ENCODE data around the gene VPS11.

VPS11 gene

GRCh38 chr11:119051440-119052162 lies 16.0 kb upstream of the VPS11 start:
- POLR2A ChIA-PET = interaction anchor here (0.6 to 0.9 kb wide), 3 partner anchors 43 to 359 kb away, joined by 3 to 4 read pairs (median 3); a partner anchor contains a TSS
- peak; percentile 79 for DNase-seq (ENCODE audit: extremely low spot score)
- CTCF ChIA-PET = interaction anchor here (0.8 to 2.0 kb wide), 7 partner anchors 8 to 272 kb away, joined by 3 to 11 read pairs (median 6); no protein-coding TSS in a partner anchor
- no peak for TF ChIP-seq CTCF (IDR thresholded peaks at IDR 0.05; ENCODE audit: control extremely low read depth, extremely low read depth, low read depth, missing control alignments)

- CTCF ChIA-PET = interaction anchor here (1.5 to 2.0 kb wide), 6 partner anchors 10 to 271 kb away, joined by 3 to 11 read pairs (median 6); partner anchors contain the start of gene VPS11
- POLR2A ChIA-PET = interaction anchor here (0.6 to 1.1 kb wide), 3 partner anchors 25 to 360 kb away, joined by 3 to 4 read pairs (median 3); no protein-coding TSS in a partner anchor
Observed at GRCh38 chr11:119052163-119052814, 15.3 kb upstream of the VPS11 start.

GRCh38 chr11:119054418-119054817 lies 13.2 kb upstream of the VPS11 start:
- CTCF ChIA-PET = interaction anchor here (1.5 to 4.4 kb wide), 2 partner anchors 12 to 23 kb away, joined by 4 to 39 read pairs; partner anchors contain the start of gene VPS11
- no peak for DNase-seq (ENCODE audit: extremely low spot score)
- POLR2A ChIA-PET = interaction anchor here (2.0 kb wide), 1 partner anchor 35 kb away, joined by 6 read pairs; the partner anchor contains the start of gene TRAPPC4
- TF ChIP-seq CTCF (IDR thresholded peaks at IDR 0.05; ENCODE audit: control extremely low read depth, extremely low read depth, low read depth, missing control alignments) = no peak

More at GRCh38 chr11:119052163-119052814, 15.3 kb upstream of the VPS11 start:
- DNase-seq (ENCODE audit: extremely low spot score) = no peak
- TF ChIP-seq CTCF (IDR thresholded peaks at IDR 0.05; ENCODE audit: control extremely low read depth, extremely low read depth, low read depth, missing control alignments) = no peak

GRCh38 chr11:119055901-119056300 lies 11.7 kb upstream of the VPS11 start:
- POLR2A ChIA-PET = interaction anchor here (1.0 to 2.1 kb wide), 7 partner anchors 8 to 39 kb away, joined by 3 to 6 read pairs (median 5); partner anchors contain the start of genes HMBS, TRAPPC4 and VPS11
- TF ChIP-seq CTCF (IDR thresholded peaks at IDR 0.05; ENCODE audit: control extremely low read depth, extremely low read depth, low read depth, missing control alignments) = peak; percentile 23
- CTCF ChIA-PET = interaction anchor here (0.7 to 4.4 kb wide), 8 partner anchors 11 to 269 kb away, joined by 3 to 39 read pairs (median 3); partner anchors contain the start of gene VPS11
- no peak for DNase-seq (ENCODE audit: extremely low spot score)

- TF ChIP-seq CTCF (IDR thresholded peaks at IDR 0.05; ENCODE audit: control extremely low read depth, extremely low read depth, low read depth, missing control alignments) = no peak
- POLR2A ChIA-PET = interaction anchor here (1.0 to 2.1 kb wide), 7 partner anchors 8 to 38 kb away, joined by 3 to 6 read pairs (median 5); partner anchors contain the start of genes HMBS, TRAPPC4 and VPS11
- peak; percentile 39 for DNase-seq (ENCODE audit: extremely low spot score)
- CTCF ChIA-PET = interaction anchor here (0.6 to 4.4 kb wide), 13 partner anchors 9 to 269 kb away, joined by 3 to 39 read pairs (median 3); partner anchors contain the start of genes DPAGT1 and VPS11
Observed at GRCh38 chr11:119056421-119056999, 11.1 kb upstream of the VPS11 start.

All from GM10248 (cell line).